ENCODE data around the gene CELSR1. TPM values are rescaled to one million over a fixed set of nuclear protein-coding genes. Genes with fewer than 3 reads are reported as not detected.

Gene CELSR1
- total and polyA plus RNA-seq, 2 of the 13 experiments (the other 11 are each of a cell fraction or from before 2014, with no cell fraction given) = 0.78 to 1.8 TPM

DNA sequence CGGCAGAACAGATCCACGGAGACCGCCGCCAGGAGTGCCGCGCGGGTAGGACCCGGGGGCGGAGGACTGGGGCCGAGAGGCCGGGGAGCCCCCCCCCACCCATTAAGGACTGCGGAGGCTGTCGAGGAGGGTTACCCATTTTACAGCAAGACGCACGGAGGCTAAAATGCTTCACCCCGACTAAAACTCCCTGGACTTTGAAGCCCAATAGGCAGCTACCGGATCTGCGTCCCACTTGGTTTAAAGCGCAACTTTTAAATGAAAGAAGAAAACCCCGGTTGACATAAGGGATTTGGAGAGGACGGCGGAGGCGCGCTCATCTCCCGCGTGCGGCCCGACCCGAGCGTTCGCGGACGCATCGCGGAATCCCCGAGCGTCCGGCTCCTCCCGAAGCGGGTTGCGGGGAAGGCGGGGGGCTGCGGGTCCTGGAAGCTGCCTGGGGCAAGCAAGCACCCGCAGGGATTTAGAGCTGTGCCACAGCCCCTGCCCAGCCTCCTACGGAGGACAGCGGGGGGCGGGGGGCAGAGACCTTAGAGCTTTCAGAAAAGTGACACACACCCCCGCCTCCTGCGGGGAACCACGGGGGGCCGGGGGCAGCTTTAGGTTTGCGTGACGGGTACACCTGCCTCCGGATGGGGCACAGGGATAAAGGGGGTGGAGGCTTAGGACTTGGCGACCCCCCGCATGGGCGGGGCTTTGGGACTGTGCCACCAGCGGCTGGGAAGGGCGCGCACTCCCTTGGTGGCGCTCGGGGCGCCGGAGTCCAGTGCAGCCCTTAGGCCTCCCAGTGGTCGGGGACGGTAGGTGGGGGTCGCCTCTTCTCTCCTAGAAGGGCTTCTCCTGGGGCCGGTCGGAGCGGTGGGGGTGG lies 760 bp upstream of the CELSR1 start (continued):
- TF ChIP-seq ZNF7 (CRISPR knock-in tag; IDR thresholded peaks at IDR 0.05) = no peak
- TF ChIP-seq, protein P1, sequence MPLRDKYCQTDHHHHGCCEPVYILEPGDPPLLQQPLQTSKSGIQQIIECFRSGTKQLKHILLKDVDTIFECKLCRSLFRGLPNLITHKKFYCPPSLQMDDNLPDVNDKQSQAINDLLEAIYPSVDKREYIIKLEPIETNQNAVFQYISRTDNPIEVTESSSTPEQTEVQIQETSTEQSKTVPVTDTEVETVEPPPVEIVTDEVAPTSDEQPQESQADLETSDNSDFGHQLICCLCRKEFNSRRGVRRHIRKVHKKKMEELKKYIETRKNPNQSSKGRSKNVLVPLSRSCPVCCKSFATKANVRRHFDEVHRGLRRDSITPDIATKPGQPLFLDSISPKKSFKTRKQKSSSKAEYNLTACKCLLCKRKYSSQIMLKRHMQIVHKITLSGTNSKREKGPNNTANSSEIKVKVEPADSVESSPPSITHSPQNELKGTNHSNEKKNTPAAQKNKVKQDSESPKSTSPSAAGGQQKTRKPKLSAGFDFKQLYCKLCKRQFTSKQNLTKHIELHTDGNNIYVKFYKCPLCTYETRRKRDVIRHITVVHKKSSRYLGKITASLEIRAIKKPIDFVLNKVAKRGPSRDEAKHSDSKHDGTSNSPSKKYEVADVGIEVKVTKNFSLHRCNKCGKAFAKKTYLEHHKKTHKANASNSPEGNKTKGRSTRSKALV (CRISPR knock-in tag; IDR thresholded peaks at IDR 0.05) = peak; percentile 44; the same call in 1 of the 2 replicates
- no peak for TF ChIP-seq ZNF672 (CRISPR knock-in tag; IDR thresholded peaks at IDR 0.05)
- TF ChIP-seq POGZ (CRISPR knock-in tag; IDR thresholded peaks at IDR 0.05) = no peak
- TF ChIP-seq ZC3H4 (CRISPR knock-in tag; IDR thresholded peaks at IDR 0.05; ENCODE audit: borderline replicate concordance) = no peak
- TF ChIP-seq HBP1 (CRISPR knock-in tag; IDR thresholded peaks at IDR 0.05; ENCODE audit: low read depth) = no peak
- peak; percentile 76; the same call in 1 of the 2 replicates for TF ChIP-seq MTF2 (CRISPR knock-in tag; IDR thresholded peaks at IDR 0.05; ENCODE audit: borderline replicate concordance)
- peak; percentile 31; the same call in 1 of the 2 replicates for TF ChIP-seq STAG1 (CRISPR knock-in tag; IDR thresholded peaks at IDR 0.05)
- TF ChIP-seq ZNF549 (CRISPR knock-in tag; IDR thresholded peaks at IDR 0.05) = no peak
- peak; percentile 45 for TF ChIP-seq ZNF687 (CRISPR knock-in tag; IDR thresholded peaks at IDR 0.05)
- TF ChIP-seq, protein P2, sequence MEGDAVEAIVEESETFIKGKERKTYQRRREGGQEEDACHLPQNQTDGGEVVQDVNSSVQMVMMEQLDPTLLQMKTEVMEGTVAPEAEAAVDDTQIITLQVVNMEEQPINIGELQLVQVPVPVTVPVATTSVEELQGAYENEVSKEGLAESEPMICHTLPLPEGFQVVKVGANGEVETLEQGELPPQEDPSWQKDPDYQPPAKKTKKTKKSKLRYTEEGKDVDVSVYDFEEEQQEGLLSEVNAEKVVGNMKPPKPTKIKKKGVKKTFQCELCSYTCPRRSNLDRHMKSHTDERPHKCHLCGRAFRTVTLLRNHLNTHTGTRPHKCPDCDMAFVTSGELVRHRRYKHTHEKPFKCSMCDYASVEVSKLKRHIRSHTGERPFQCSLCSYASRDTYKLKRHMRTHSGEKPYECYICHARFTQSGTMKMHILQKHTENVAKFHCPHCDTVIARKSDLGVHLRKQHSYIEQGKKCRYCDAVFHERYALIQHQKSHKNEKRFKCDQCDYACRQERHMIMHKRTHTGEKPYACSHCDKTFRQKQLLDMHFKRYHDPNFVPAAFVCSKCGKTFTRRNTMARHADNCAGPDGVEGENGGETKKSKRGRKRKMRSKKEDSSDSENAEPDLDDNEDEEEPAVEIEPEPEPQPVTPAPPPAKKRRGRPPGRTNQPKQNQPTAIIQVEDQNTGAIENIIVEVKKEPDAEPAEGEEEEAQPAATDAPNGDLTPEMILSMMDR (CRISPR knock-in tag; IDR thresholded peaks at IDR 0.05) = peak; percentile 50
- TF ChIP-seq LCORL (IDR thresholded peaks at IDR 0.05) = no peak
- 0 out of 2 replicates have a peak, but pooled peaks have one; percentile 25 for TF ChIP-seq LCORL (CRISPR knock-in tag; IDR thresholded peaks at IDR 0.05)
- no peak for TF ChIP-seq ZNF589 (CRISPR knock-in tag; conservative IDR thresholded peaks at IDR 0.05)
